ENCODE measurements around the gene SIM1. TPM values are rescaled to one million over a fixed set of nuclear protein-coding genes. Genes with fewer than 3 reads are reported as not detected.

The SIM1 gene
- total RNA-seq, 1 donor = 0.36 TPM

GRCh38 chr6:100467129-100468015 lies 2.7 kb upstream of the SIM1 start:
- Histone ChIP-seq H4K20me1 (ENCODE audit: insufficient read depth, low read length) (peaks cover 4% of the 10 kb centered on the region), H3K27me3 (ENCODE audit: insufficient read depth, low read length) (peaks cover 99% of the 10 kb centered on the region), H3K9me3 (ENCODE audit: low read depth, low read length) (no peaks in the 10 kb centered on the region), H3K4me3 (ENCODE audit: insufficient read depth, low read length) (no peak overlapping the region), H3K4me2 (ENCODE audit: insufficient read depth, low read length) (no peak overlapping the region), H3K79me2 (ENCODE audit: insufficient read depth, low read length) (no peaks in the 10 kb centered on the region), H3K27ac (ENCODE audit: low read depth, low read length) (no peak overlapping the region), H3K4me1 (ENCODE audit: insufficient read depth, low read length) (peaks cover 2% of the 10 kb centered on the region), H3K36me3 (ENCODE audit: insufficient read depth, low read length) (no peaks in the 10 kb centered on the region), H2AFZ (ENCODE audit: low read length) (no peak overlapping the region)
- TF ChIP-seq CTCF (IDR thresholded peaks at IDR 0.05; ENCODE audit: extremely low read depth, low read depth, low read length) = no peak
- peak; percentile 73 for DNase-seq (ENCODE audit: insufficient read length, low spot score, missing footprints)

GRCh38 chr6:100466410-100467128 lies 1.8 kb upstream of the SIM1 start:
- peaks cover 2% of the 10 kb centered on the region for H3K4me1 ChIP-seq (ENCODE audit: insufficient read depth, low read length)
- no peaks in the 10 kb centered on the region for H3K9me3 ChIP-seq (ENCODE audit: low read depth, low read length)

GRCh38 chr6:100465701-100466409 lies 1.1 kb upstream of the SIM1 start:
- Histone ChIP-seq H2AFZ (ENCODE audit: low read length) (no peak overlapping the region), H3K4me1 (ENCODE audit: insufficient read depth, low read length) (peaks cover 2% of the 10 kb centered on the region), H4K20me1 (ENCODE audit: insufficient read depth, low read length) (peaks cover 4% of the 10 kb centered on the region), H3K79me2 (ENCODE audit: insufficient read depth, low read length) (no peaks in the 10 kb centered on the region), H3K27me3 (ENCODE audit: insufficient read depth, low read length) (peaks cover 100% of the 10 kb centered on the region), H3K4me2 (ENCODE audit: insufficient read depth, low read length) (no peak overlapping the region), H3K9me3 (ENCODE audit: low read depth, low read length) (no peaks in the 10 kb centered on the region), H3K27ac (ENCODE audit: low read depth, low read length) (no peak overlapping the region), H3K4me3 (ENCODE audit: insufficient read depth, low read length) (no peak overlapping the region), H3K36me3 (ENCODE audit: insufficient read depth, low read length) (no peaks in the 10 kb centered on the region)
- peak; percentile 73 for DNase-seq (ENCODE audit: insufficient read length, low spot score, missing footprints)
- TF ChIP-seq CTCF (IDR thresholded peaks at IDR 0.05; ENCODE audit: extremely low read depth, low read depth, low read length) = no peak

More at GRCh38 chr6:100466410-100467128, 1.8 kb upstream of the SIM1 start:
- Histone ChIP-seq H3K79me2 (ENCODE audit: insufficient read depth, low read length) (no peaks in the 10 kb centered on the region), H3K27ac (ENCODE audit: low read depth, low read length) (no peak overlapping the region), H3K4me3 (ENCODE audit: insufficient read depth, low read length) (no peak overlapping the region), H3K36me3 (ENCODE audit: insufficient read depth, low read length) (no peaks in the 10 kb centered on the region), H3K4me2 (ENCODE audit: insufficient read depth, low read length) (no peak overlapping the region), H2AFZ (ENCODE audit: low read length) (no peak overlapping the region), H3K27me3 (ENCODE audit: insufficient read depth, low read length) (peaks cover 100% of the 10 kb centered on the region), H4K20me1 (ENCODE audit: insufficient read depth, low read length) (peaks cover 4% of the 10 kb centered on the region)
- no peak for TF ChIP-seq CTCF (IDR thresholded peaks at IDR 0.05; ENCODE audit: extremely low read depth, low read depth, low read length)
- peak; percentile 73 for DNase-seq (ENCODE audit: insufficient read length, low spot score, missing footprints)
